ENCODE measurements around the gene SLC24A1.

The SLC24A1 gene

GRCh38 chr15:65619626-65620290 is 2.0 kb upstream of the SLC24A1 start:
- DNase-seq = peak; percentile 87

GRCh38 chr15:65620833-65621232 is 905 bp upstream of the SLC24A1 start:
- no peak for DNase-seq

GRCh38 chr15:65623103-65623502 is 1.4 kb downstream of the SLC24A1 start:
- no peak for DNase-seq

DNA sequence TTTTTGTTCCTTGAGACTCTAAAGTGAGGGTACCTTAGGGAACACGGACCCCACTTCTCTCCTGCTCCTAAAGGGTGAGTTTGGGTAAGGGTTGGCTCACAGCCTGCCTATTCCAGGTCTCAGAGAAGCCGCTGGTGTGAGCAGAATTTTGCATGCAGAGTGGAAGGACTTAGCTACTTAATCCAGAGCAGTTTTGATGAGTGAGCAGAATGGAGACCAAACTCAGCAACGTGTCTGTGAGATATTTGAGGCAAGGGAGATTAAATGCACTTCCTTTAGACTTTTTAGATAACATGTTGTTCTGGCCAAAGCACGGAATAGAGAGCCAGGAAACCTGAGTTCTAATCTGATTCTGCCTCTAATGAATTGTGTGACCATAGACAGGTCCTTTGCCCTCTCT is 5.1 kb downstream of the SLC24A1 start:
- no peak for DNase-seq

DNA sequence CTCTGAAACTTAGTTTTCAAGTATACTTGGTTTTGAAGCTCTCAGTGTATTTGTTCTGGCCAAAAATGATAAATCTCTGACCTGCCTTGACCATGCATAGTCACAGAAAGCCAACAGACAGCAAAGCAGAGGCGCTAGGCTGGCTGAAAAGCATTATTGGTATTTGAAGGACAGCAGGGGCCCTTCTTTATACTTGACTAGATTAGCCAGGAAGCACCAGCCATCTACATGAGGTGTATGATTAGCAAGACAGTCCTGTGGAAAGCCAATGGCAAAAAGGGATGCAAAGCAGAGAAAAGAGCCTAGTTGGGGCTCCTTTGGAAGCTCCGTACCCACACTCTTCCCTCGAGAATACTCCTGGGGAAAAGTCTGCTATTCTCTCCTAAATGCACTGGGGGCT is 7.8 kb downstream of the SLC24A1 start:
- DNase-seq = no peak

GRCh38 chr15:65630760-65631159 is 9.0 kb downstream of the SLC24A1 start:
- no peak for DNase-seq

GRCh38 chr15:65631503-65631902 is 9.8 kb downstream of the SLC24A1 start:
- DNase-seq = no peak

DNA sequence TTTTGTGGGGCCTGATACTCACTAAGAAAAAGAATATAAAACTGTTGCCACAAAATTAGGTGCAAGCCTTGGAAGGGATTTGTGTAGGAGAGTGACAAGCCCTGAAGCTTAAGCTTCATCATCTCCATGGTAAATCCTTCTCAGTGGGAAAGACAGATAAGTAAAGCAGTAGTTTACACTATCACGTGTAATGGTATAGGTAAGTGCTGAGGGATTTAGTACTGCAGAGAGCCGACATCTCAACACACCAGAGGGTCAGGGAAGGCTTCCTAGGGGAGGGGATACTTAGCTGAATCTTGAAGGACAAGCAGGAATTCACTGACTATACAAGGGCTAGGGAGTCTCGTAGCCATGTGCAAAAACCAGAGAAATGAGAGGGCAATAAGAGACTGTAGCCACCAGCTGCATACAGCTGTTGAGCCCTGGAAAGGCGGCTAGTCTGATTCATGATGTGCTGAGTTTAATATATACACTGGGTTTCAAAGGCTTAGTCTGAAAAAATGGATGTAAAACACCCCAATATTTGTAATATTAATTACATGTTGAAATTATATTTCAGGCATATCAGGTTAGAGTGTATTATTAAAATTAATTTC is 11.1 kb downstream of the SLC24A1 start:
- DNase-seq = no peak

- no peak for DNase-seq
These were observed 12.0 kb downstream of the SLC24A1 start for GRCh38 chr15:65633752-65634151.

DNA sequence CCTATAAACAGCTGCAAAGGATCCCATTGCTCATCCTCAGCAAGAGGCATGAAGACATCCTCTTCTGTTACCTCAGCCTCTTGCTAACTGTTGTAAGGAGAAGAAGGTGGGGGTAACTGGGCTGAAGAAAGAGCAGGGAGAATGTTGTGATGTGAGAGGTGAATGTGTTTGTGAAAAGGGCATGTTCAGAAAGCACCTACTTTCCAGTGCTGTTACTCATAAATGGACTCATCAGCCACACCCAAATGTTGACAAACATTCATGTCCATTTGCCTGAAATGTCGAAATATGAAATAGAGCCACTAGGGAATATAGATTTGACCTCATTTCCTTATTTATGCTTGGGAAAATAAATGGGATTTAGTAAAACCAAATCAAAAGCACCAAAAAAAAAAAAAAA is 12.6 kb downstream of the SLC24A1 start:
- DNase-seq = no peak

- no peak for DNase-seq
These were observed 16.4 kb downstream of the SLC24A1 start for GRCh38 chr15:65638109-65638508.

GRCh38 chr15:65638681-65639089 is 16.9 kb downstream of the SLC24A1 start:
- DNase-seq = peak; percentile 45

DNA sequence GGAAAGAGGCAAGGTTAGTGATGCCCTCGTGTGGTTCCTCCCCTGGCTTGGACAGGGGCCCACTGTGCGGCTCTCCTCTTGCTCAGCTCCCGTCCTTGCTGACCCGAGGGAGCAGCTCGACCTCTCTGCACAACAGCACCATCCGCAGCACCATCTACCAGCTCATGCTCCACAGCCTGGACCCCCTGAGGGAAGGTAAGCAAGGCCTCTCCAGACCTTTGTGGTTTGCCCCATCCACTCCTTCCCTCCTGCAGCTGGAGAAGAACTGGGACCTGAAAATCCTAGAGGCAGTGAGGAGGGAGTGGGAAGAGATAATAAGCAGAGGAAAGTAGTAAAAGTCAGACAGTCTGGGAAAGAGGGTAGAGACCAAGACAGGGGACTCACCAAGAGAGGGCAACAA is 17.8 kb downstream of the SLC24A1 start:
- DNase-seq = no peak

GRCh38 chr15:65641768-65642475 is 20.2 kb downstream of the SLC24A1 start:
- DNase-seq = no peak

DNA sequence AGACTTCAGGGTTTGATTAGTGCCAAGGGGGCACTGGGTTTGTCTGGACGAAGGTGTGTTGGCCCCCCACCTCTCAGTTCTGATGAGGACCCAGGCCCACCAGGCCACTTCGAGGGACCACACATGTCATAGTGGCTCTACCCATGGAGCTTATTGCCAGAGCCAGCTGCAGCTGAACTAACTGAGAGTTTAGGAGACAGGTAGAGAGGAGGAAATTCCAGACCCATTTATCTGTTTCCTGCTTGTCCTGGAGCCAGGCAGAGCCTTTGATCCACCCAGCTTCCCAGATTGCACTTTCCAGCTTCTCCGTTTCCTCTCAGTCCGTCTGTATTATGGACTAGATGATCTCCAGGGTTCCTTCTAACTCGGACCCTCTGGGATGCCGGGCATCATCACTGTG is 20.9 kb downstream of the SLC24A1 start:
- no peak for DNase-seq

DNA sequence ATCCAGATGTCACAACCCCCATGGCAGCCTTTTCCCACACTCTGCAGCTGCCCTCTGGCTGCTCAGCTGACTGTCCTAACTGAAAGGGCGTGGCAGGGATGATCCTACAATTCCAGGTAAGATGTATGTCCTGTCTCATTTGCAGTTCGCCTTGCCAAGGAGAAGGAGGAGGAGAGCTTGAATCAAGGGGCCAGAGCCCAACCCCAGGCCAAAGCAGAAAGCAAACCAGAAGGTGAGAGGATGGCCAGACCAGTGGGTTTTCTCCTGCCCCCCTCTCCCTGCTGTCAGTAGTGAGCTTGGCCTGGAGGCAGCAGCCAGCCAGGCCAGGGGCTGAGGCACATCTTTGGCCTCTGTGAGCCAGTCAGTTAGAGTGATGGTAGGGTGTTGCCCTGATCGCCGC is 22.5 kb downstream of the SLC24A1 start:
- DNase-seq = no peak

- no peak for DNase-seq
These were observed 23.7 kb downstream of the SLC24A1 start for GRCh38 chr15:65645392-65645791.

DNA sequence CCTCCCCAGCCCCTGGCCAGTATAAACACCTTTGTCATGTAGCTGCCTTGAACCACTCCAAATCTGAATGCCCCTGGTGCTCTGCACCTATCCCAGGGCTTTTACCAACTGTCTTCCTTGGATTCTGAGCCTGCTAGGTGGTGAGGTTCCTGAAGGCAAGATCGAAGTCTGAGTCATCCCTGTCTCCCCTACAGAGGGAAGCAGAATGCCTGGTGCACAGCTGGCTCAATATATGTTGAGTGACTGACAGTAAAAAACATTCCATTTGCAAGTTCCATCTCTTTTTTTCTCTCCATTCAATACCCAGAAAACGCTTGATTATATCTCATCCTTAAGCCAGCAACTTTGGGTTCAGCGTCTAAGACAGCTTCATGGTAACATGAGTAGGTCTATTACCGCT is 24.7 kb downstream of the SLC24A1 start:
- no peak for DNase-seq

GRCh38 chr15:65650312-65651041 is 28.7 kb downstream of the SLC24A1 start:
- no peak for DNase-seq

DNA sequence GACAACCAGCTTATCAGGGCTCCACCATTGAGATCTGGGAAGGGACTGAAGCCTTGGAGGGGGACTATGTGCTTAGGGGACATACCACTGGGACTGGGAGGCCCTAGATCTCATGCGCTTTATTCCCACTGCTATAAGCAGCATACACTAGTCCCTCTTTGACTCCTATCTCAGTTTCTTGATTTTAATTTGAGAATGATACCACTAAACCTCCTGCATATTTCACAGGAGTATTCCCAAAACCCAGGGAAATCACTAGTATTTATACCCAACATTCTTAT is 29.2 kb downstream of the SLC24A1 start:
- no peak for DNase-seq

DNA sequence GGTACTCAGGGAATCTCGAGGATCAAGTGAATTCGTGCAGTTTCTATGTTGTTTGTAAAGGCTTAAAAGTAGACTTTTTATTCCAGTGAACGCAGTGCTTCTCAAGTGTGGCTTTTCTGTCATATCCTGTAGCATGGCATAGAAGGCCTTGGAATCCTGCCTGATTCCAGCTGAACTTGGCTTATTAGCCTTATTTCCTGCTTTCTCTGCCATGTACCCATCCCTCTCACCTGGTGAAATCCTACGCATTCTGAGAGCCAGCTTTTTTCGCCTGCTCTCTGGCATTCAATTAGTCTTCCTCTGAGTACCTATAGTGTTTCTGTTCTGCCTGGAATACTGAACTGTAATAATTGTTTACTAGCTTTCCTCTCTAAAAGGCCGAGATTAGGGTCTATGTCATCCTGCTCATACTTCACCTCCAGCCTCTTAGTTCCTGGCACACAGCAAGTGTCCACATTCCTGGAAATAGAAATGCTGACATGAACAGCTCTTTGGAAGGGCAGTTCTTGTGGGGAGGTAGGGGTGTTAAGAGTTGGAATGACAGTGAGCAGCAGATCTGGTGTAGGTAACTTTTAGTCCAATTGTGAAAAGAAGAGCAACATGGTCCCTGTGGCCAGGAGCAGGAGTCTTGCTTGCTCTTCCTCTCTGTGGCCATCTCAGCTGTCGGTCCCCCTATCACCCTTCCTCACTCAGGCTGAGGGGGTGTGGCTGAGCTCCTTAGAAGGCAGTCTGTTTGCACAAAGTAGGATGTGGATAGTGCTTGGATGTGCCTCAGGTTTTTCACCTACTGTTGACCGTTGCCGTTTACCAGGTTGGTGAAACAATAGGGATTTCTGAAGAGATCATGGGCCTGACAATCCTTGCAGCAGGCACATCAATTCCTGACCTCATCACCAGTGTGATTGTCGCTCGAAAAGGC is 30.4 kb downstream of the SLC24A1 start:
- DNase-seq = no peak

DNA sequence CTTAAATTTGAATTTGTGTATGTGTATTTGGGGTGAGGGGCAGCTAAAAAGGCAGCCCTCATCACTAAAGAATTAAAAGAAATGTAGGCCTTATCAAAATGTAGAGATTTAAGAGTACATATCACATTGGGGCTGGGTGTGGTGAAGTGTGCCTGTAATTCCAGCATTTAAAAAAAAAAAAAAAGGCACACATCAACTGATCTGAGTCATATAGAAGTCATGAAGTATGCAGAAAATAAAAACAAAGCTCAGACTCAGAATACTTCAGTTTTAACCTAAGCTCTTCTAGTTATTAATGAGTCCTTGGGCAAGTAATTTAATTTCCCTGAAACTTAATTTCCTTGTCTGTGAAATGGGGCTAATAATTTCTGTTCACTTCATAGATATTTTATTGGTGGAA is 31.6 kb downstream of the SLC24A1 start:
- DNase-seq = no peak

Measured in GF-D8 (cell line).